ENCODE measurements around the gene ZNF343. TPM values are rescaled to one million over a fixed set of nuclear protein-coding genes. Genes with fewer than 3 reads are reported as not detected.

ZNF343 gene
- total RNA-seq, 3 donors from 2014 or later (not counting 1 experiment from before 2014, with no cell fraction given): 8.1 to 12.3 (median 8.6) TPM

DNA sequence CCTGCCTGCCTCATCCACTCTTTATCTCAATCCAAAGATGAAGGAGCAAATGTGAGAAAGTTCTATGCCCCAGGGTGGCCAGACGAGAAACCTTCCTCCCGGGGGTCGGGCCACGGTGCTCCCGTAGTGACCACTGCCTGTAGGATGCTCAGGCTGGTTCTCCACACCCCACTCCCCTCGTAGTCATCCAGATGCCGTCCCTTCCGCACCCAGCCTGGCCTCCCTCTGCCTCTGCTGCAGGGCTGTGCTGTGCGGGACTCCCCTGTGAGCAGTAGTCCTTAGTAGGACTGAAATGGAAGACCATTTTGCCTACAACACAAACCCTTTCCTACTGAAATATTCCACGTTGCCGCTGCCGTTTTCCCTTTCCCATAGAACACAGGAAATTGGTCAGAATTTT, 29.6 kb upstream of the ZNF343 start:
- Mint-ChIP-seq H3K4me3 (no peak overlapping the region), H3K36me3 (no peaks in the 10 kb centered on the region), H3K9me3 (no peaks in the 10 kb centered on the region), H3K4me1 (no peaks in the 10 kb centered on the region), H3K27me3 (ENCODE audit: low read depth in 2 of 2) (peaks cover 30 to 49% of the 10 kb centered on the region in 2 donors), H3K27ac (no peak overlapping the region)
- no peaks in the 10 kb centered on the region for H3K36me3 ChIP-seq (ENCODE audit: control insufficient read depth, insufficient read depth, low read length)
- H3K4me3 ChIP-seq (ENCODE audit: low read length): no peak overlapping the region
- peaks cover 7% of the 10 kb centered on the region for H3K27me3 ChIP-seq (ENCODE audit: control insufficient read depth, insufficient read depth, low read length)
- no peaks in the 10 kb centered on the region for H3K9me3 ChIP-seq (ENCODE audit: control insufficient read depth, insufficient read depth, low read length)
- no peak overlapping the region for H3K27ac ChIP-seq (ENCODE audit: low read length)
- no peak for TF ChIP-seq CTCF (IDR thresholded peaks at IDR 0.05)
- WGBS (ENCODE audit: insufficient coverage): 75% methylated on average over 9 of the region's 12 CpGs
- intact Hi-C loops (cut with micrococcal nuclease): no loop called here
- no peak for ATAC-seq
- H3K4me1 ChIP-seq (ENCODE audit: control insufficient read depth, insufficient read depth, low read length): no peaks in the 10 kb centered on the region
- DNase-seq: no peak

GRCh38 chr20:2537101-2537500, 28.4 kb upstream of the ZNF343 start:
- Histone ChIP-seq H3K4me1 (ENCODE audit: control insufficient read depth, insufficient read depth, low read length) (no peaks in the 10 kb centered on the region), H3K36me3 (ENCODE audit: control insufficient read depth, insufficient read depth, low read length) (no peaks in the 10 kb centered on the region), H3K27ac (ENCODE audit: low read length) (no peak overlapping the region), H3K9me3 (ENCODE audit: control insufficient read depth, insufficient read depth, low read length) (no peaks in the 10 kb centered on the region), H3K4me3 (ENCODE audit: low read length) (no peak overlapping the region), H3K27me3 (ENCODE audit: control insufficient read depth, insufficient read depth, low read length) (peaks cover 4% of the 10 kb centered on the region)
- TF ChIP-seq CTCF (IDR thresholded peaks at IDR 0.05): no peak
- WGBS (ENCODE audit: insufficient coverage): 75% methylated on average over 3 of the region's 5 CpGs
- no peak overlapping the region for H3K27ac Mint-ChIP-seq
- H3K36me3 Mint-ChIP-seq: no peaks in the 10 kb centered on the region
- ATAC-seq: no peak
- no peaks in the 10 kb centered on the region for H3K4me1 Mint-ChIP-seq
- H3K4me3 Mint-ChIP-seq: no peak overlapping the region
- no peaks in the 10 kb centered on the region for H3K9me3 Mint-ChIP-seq
- intact Hi-C loops (cut with micrococcal nuclease): no loop called here
- H3K27me3 Mint-ChIP-seq (ENCODE audit: low read depth in 2 of 2): peaks cover 29 to 45% of the 10 kb centered on the region in 2 donors
- DNase-seq: no peak

DNA sequence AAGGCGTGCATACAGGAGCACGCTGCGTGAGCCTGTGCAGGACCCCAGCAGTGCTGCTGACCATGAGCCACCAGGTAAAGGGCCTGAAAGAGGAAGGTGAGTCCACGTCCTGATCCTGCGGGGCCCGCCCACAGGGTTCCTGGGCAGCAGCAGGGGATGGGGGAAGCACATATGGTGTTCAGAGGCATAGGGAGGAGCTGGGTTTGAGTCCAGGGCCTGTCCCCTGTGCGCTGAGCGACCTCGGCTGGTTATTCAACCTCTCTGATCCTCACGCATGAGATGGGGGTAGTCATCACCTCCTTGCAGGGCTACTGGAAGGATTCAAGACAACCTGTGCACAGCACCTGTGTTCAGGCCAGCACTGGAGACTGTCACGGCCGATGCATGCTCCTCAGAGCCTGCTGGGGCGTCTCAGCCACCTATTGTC, 27.9 kb upstream of the ZNF343 start, which contains the start of gene TMC2:
Gene TMC2, plus strand, starts transcription at position 14 of the 427 bp plus-strand sequence. Its CDS starts 49 bp downstream, at position 63.
- Mint-ChIP-seq H3K36me3 (no peaks in the 10 kb centered on the region), H3K4me3 (no peak within 1 kb of the TSS), H3K9me3 (no peaks in the 10 kb centered on the region), H3K27me3 (ENCODE audit: low read depth in 2 of 2) (peaks cover 26 to 39% of the 10 kb centered on the region in 2 donors), H3K27ac (no peak within 1 kb of the TSS), H3K4me1 (no peaks in the 10 kb centered on the region)
- intact Hi-C loops (cut with micrococcal nuclease): no loop called here
- Histone ChIP-seq H3K9me3 (ENCODE audit: control insufficient read depth, insufficient read depth, low read length) (no peaks in the 10 kb centered on the region), H3K27ac (ENCODE audit: low read length) (no peak within 1 kb of the TSS), H3K4me1 (ENCODE audit: control insufficient read depth, insufficient read depth, low read length) (no peaks in the 10 kb centered on the region), H3K27me3 (ENCODE audit: control insufficient read depth, insufficient read depth, low read length) (no peaks in the 10 kb centered on the region), H3K4me3 (ENCODE audit: low read length) (no peak within 1 kb of the TSS), H3K36me3 (ENCODE audit: control insufficient read depth, insufficient read depth, low read length) (no peaks in the 10 kb centered on the region)
- 75% methylated on average over 13 of the region's 13 CpGs for WGBS (ENCODE audit: insufficient coverage)
- no peak for ATAC-seq
- no peak for DNase-seq
- no peak for TF ChIP-seq CTCF (IDR thresholded peaks at IDR 0.05)

All from natural killer cell (primary cell).